IMR-90 (cell line): ENCODE measurements around the gene SEC24B. TPM values are rescaled to one million over a fixed set of nuclear protein-coding genes. Genes with fewer than 3 reads are reported as not detected.

ENCODE experiments used
- ATAC-seq: fragments of 200-7000 bp; cut with Tn5 transposase; 2 replicates; pipeline ENCODE4 v1.9.1; 2020; ENCODE audit warnings: low read depth, mild to moderate bottlenecking, moderate library complexity
- BruUV-seq: library from RNA; stranded (reverse); fragments of 400-500 nt; replicated peaks from 2 replicates; lab custom pipeline; 2021; lab: Mats Ljungman, UMichigan
- CTCF ChIA-PET: fragments of 300-600 bp; formaldehyde crosslinking; extraction: SDS; loops from one replicate; lab custom pipeline; 2021; ENCODE audit warnings: antibody characterized with exemption; lab: Yijun Ruan, JAX
- POLR2A ChIA-PET: fragments of 300-600 bp; sonication (Branson Sonifier 250); formaldehyde crosslinking; loops from one replicate; lab custom pipeline; 2022; ENCODE audit warnings: antibody characterized with exemption; ENCODE audit not compliant: unreplicated experiment; lab: Charles Lee
- DNase-seq: peaks from one replicate; pipeline ENCODE4 v3.0.0; 2013
- H2AFZ ChIP-seq: replicated peaks from 2 replicates; pipeline ENCODE3; 2013; ENCODE audit warnings: low read length, mild to moderate bottlenecking; ENCODE audit not compliant: poor library complexity
- H2AK5ac ChIP-seq: 2 replicates; pipeline ENCODE4 v1.6.1; 2013; ENCODE audit warnings: low read depth, low read length, inconsistent platforms
- H2AK9ac ChIP-seq: replicated peaks from 2 replicates; pipeline ENCODE3; 2013; ENCODE audit warnings: mild to moderate bottlenecking, low read depth, low read length, moderate library complexity; ENCODE audit not compliant: poor library complexity
- H2BK120ac ChIP-seq: 2 replicates; pipeline ENCODE4 v1.6.1; 2013; ENCODE audit warnings: low read depth, low read length, inconsistent platforms
- H2BK15ac ChIP-seq: 3 replicates; pipeline ENCODE4 v1.6.1; 2013; ENCODE audit warnings: low read depth, low read length, inconsistent platforms
- H2BK20ac ChIP-seq: 2 replicates; pipeline ENCODE4 v1.6.1; 2013; ENCODE audit warnings: low read depth, mild to moderate bottlenecking, inconsistent platforms, low read length, moderate library complexity
- H2BK5ac ChIP-seq: 2 replicates; pipeline ENCODE4 v1.6.1; 2013; ENCODE audit warnings: mild to moderate bottlenecking, low read depth, low read length, inconsistent platforms; ENCODE audit not compliant: poor library complexity, severe bottlenecking
- H3K14ac ChIP-seq: replicated peaks from 2 replicates; pipeline ENCODE4 v1.6.1; 2013; ENCODE audit warnings: low read depth, low read length, inconsistent platforms
- H3K18ac ChIP-seq: 2 replicates; pipeline ENCODE4 v1.6.1; 2013; ENCODE audit warnings: low read depth, low read length, control low read depth
- H3K23ac ChIP-seq: 2 replicates; pipeline ENCODE4 v1.6.1; 2013; ENCODE audit warnings: low read depth, low read length, inconsistent platforms
- H3K27ac ChIP-seq: 2 replicates; pipeline ENCODE4 v1.5.1; 2013; ENCODE audit warnings: mild to moderate bottlenecking, control low read depth, low read length; ENCODE audit not compliant: insufficient read depth
- H3K27me3 ChIP-seq: 2 replicates; pipeline ENCODE4 v1.6.1; 2013; ENCODE audit warnings: low read length; ENCODE audit not compliant: control insufficient read depth, insufficient read depth
- H3K36me3 ChIP-seq: 2 replicates; pipeline ENCODE4 v1.6.1; 2013; ENCODE audit warnings: low read length, mixed read lengths; ENCODE audit not compliant: control insufficient read depth, insufficient read depth
- H3K4ac ChIP-seq: 2 replicates; pipeline ENCODE4 v1.6.1; 2013; ENCODE audit warnings: low read depth, low read length, inconsistent platforms
- H3K4me1 ChIP-seq: 2 replicates; pipeline ENCODE4 v1.6.1; 2013; ENCODE audit warnings: low read length, mixed read lengths; ENCODE audit not compliant: control insufficient read depth, insufficient read depth
- H3K4me2 ChIP-seq: 2 replicates; pipeline ENCODE4 v1.6.1; 2013; ENCODE audit warnings: low read depth, mild to moderate bottlenecking, control low read depth, low read length, moderate library complexity
- H3K4me3 ChIP-seq: 2 replicates; pipeline ENCODE4 v1.5.1; 2013; ENCODE audit warnings: low read depth, mild to moderate bottlenecking, control low read depth, low read length, moderate library complexity; ENCODE audit not compliant: insufficient read depth
- H3K56ac ChIP-seq: 2 replicates; pipeline ENCODE4 v1.6.1; 2013; ENCODE audit warnings: low read length, inconsistent platforms; ENCODE audit not compliant: insufficient read depth; ENCODE audit errors: extremely low read depth
- H3K79me1 ChIP-seq, 2 experiments: 2 replicates each; pipeline ENCODE4 v1.6.1; 2013; ENCODE audit warnings: low read length in 2 of 2, inconsistent platforms in 1 of 2, low read depth in 1 of 2
- H3K9ac ChIP-seq: 2 replicates; pipeline ENCODE4 v1.6.1; 2013; ENCODE audit warnings: low read depth, low read length, control low read depth
- H3K9me1 ChIP-seq: 2 replicates; pipeline ENCODE4 v1.6.1; 2013; ENCODE audit warnings: low read length, inconsistent platforms; ENCODE audit not compliant: insufficient read depth
- H3K9me3 ChIP-seq: 2 replicates; pipeline ENCODE4 v1.6.1; 2013; ENCODE audit warnings: low read length; ENCODE audit not compliant: control insufficient read depth, insufficient read depth
- H4K20me1 ChIP-seq: 2 replicates; pipeline ENCODE4 v1.6.1; 2013; ENCODE audit warnings: low read length, inconsistent platforms; ENCODE audit not compliant: insufficient read depth
- H4K5ac ChIP-seq: 2 replicates; pipeline ENCODE4 v1.6.1; 2013; ENCODE audit warnings: mild to moderate bottlenecking, low read depth, low read length, control low read depth
- H4K8ac ChIP-seq, 2 experiments: 2 replicates each; pipeline ENCODE4 v1.6.1; 2013; ENCODE audit warnings: low read depth in 2 of 2, low read length in 2 of 2, control low read depth in 1 of 2, inconsistent platforms in 1 of 2
- H4K91ac ChIP-seq: 2 replicates; pipeline ENCODE4 v1.6.1; 2013; ENCODE audit warnings: low read depth, low read length, inconsistent platforms; ENCODE audit not compliant: insufficient read depth
- BHLHE40 ChIP-seq: fragments of 150-350 bp; IDR thresholded peaks from 2 replicates; pipeline ENCODE4 v1.6.1; 2016; ENCODE audit warnings: mild to moderate bottlenecking, low read depth, low read length
- ELK1 ChIP-seq: fragments of 150-350 bp; IDR thresholded peaks from 2 replicates; pipeline ENCODE4 v1.6.1; 2016; ENCODE audit warnings: low read depth, mild to moderate bottlenecking, low read length, moderate library complexity, borderline replicate concordance
- FOS ChIP-seq: fragments of 150-350 bp; IDR thresholded peaks from 2 replicates; pipeline ENCODE4 v1.6.1; 2016; ENCODE audit warnings: low read depth, low read length
- MXI1 ChIP-seq: IDR thresholded peaks from 2 replicates; pipeline ENCODE4 v1.6.1; 2012; ENCODE audit warnings: low read depth, mild to moderate bottlenecking, low read length, moderate library complexity, borderline replicate concordance
- RAD21 ChIP-seq: IDR thresholded peaks from 2 replicates; pipeline ENCODE4 v1.6.1; 2012; ENCODE audit warnings: low read length, improper control_type of control experiment
- RCOR1 ChIP-seq: IDR thresholded peaks from 2 replicates; pipeline ENCODE4 v1.6.1; 2012; ENCODE audit warnings: mild to moderate bottlenecking, low read length, improper control_type of control experiment; ENCODE audit not compliant: insufficient replicate concordance
- RFX5 ChIP-seq: IDR thresholded peaks from 2 replicates; pipeline ENCODE4 v1.8.0; 2012; ENCODE audit warnings: low read depth, mild to moderate bottlenecking, low read length, moderate library complexity
- SMC3 ChIP-seq: fragments of 150-350 bp; IDR thresholded peaks from 2 replicates; pipeline ENCODE4 v1.6.1; 2016; ENCODE audit warnings: low read depth, mild to moderate bottlenecking, antibody characterized with exemption, low read length, moderate library complexity
- USF2 ChIP-seq: fragments of 150-350 bp; IDR thresholded peaks from 2 replicates; pipeline ENCODE4 v1.6.1; 2017; ENCODE audit warnings: mild to moderate bottlenecking, antibody characterized with exemption, low read length, low read depth
- WGBS, 2 experiments: methylation state at CpG; one replicate each; pipeline versions ENCODE4 v1.1.5 to v1.1.7; 2013; ENCODE audit warnings: missing lambda C conversion rate in 2 of 2; ENCODE audit not compliant: insufficient read length in 1 of 2; ENCODE audit errors: extremely low coverage in 2 of 2; 5-methylcytosine and 5-hydroxymethylcytosine counted together
- dilution Hi-C: fragments of 300-500 bp; cut with HindIII; formaldehyde crosslinking; loops from one replicate; pipeline ENCODE4 v1.14.3; 2018; ENCODE audit warnings: low sequenced_read_pairs; ENCODE audit not compliant: unreplicated experiment
- in situ Hi-C: fragments of 300-500 bp; cut with MboI; formaldehyde crosslinking; loops from 3 replicates; pipeline ENCODE4 v1.14.3; 2019; ENCODE audit warnings: low sequenced_read_pairs, inconsistent platforms, mixed read lengths
- intact Hi-C: fragments of 100-400 bp; cut with micrococcal nuclease; formaldehyde crosslinking; loops from 2 replicates; pipeline ENCODE4 v1.10.0; 2022
- polyA plus RNA-seq, 3 experiments: library from polyadenylated mRNA; depleted of rRNA; stranded (reverse); fragments of >200 nt; gene quantifications; 2 replicates each; pipeline ENCODE4 v1.2.3, GENCODE V29; 2012; ENCODE audit warnings: low replicate concordance in 1 of 3
- total RNA-seq: library from RNA; depleted of rRNA; stranded (reverse); fragments of >200 nt; gene quantifications from 2 replicates; pipeline ENCODE4 v1.2.3, GENCODE V29; 2012
- TF ChIP-seq, protein P1 (sequence below): conservative IDR thresholded peaks from 2 replicates; pipeline ENCODE4 v1.5.1; 2012; ENCODE audit warnings: mild to moderate bottlenecking, low read depth, low read length, improper control_type of control experiment

Gene SEC24B
- total and polyA plus RNA-seq, 2 of the 4 experiments (the other 2 are of a cell fraction) = 19.0 to 27.4 TPM

DNA sequence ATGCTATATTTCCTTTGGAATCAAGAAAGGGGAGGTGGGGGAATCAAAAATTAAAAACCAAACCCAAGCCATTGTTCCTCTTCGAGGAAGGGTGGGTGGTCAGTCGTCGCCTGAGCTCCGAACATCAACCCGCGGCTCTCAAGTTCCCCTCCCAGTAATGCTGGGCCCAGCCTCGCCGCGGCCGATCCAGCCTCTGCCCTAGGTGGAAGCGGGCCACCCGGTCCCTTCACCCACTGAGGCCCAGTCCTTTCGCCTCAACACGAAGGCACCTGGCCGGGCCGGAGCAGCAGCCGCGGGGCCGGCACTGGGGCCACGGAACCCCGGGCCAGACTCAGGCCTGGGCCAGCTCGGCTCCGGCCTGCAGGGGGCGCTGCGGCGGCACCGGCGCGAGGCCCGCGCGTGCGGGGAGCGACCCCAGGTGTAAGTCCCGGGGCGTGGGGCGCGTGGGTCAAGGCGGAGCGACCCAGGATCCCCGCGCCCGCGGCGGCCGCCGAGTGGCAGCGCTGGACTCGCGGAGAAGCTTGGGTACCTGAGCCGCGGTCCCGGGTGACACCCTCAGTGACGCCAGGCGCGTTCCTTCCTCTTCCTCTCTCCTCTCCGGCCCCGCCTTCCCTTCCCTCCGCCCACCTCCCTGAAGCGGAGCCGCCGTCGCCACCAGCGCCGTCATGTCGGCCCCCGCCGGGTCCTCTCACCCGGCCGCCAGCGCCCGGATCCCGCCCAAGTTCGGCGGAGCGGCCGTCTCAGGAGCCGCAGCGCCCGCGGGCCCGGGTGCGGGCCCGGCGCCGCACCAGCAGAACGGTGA lies at the start of gene SEC24B (continued):
- TF ChIP-seq ELK1 = no peak

DNA sequence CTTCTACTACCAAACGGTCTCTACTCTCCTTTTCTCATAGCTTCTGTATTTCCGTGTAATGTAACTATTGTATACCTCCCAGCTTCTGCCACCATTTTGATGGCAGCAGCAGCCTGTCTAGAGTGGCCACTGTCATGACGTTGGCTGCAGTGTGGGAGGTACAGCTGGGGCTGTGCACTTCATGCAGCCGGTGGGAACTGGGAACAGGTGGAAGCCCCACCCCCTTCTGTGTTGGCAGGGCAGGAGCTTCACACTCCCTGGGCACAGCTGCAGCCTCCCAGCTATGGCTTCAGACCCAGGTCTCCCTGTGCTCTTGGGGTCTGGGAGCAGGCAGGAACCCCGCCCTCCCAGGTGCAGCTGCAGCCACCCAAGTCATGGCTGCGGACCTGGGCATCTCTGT lies 49.8 kb upstream of the SEC24B start:
- H3K36me3 ChIP-seq = no peaks in the 10 kb centered on the region
- in situ Hi-C loops (no loop called here), intact Hi-C loops (no loop called here), dilution Hi-C loops (no loop called here)
- H2BK120ac ChIP-seq = no peak overlapping the region
- no TSS peak for BruUV-seq
- H4K20me1 ChIP-seq = no peaks in the 10 kb centered on the region
- H4K8ac ChIP-seq = no peak overlapping the region
- H3K4me1 ChIP-seq = no peaks in the 10 kb centered on the region
- H3K56ac ChIP-seq = no peak overlapping the region
- no peak overlapping the region for H2AK5ac ChIP-seq
- H4K5ac ChIP-seq = no peak overlapping the region
- no peak overlapping the region for H3K23ac ChIP-seq
- no peak overlapping the region for H4K91ac ChIP-seq
- ChIA-PET POLR2A (no interaction called here), CTCF (interaction anchor here (1.1 to 1.5 kb wide), 2 partner anchors 22 to 600 kb away, joined by 3 read pairs; no protein-coding TSS in a partner anchor)
- H3K9me3 ChIP-seq = no peaks in the 10 kb centered on the region
- no peak overlapping the region for H3K14ac ChIP-seq
- no peak overlapping the region for H2BK20ac ChIP-seq
- WGBS, 2 experiments = 86% methylated on average over 1 of the region's 6 CpGs; no CpG with 5 or more reads in 1 of the 2 experiments
- H3K79me1 ChIP-seq = no peaks in the 10 kb centered on the region
- H2AK9ac ChIP-seq = no peak overlapping the region
- H3K18ac ChIP-seq = no peak overlapping the region
- DNase-seq = no peak
- no peak overlapping the region for H3K9ac ChIP-seq
- H2BK15ac ChIP-seq = no peak overlapping the region
- no peak overlapping the region for H3K27ac ChIP-seq
- no peak overlapping the region for H2BK5ac ChIP-seq
- no peak for ATAC-seq
- H3K4ac ChIP-seq = no peak overlapping the region
- H3K9me1 ChIP-seq = no peaks in the 10 kb centered on the region
- H3K4me2 ChIP-seq = no peak overlapping the region
- no peak overlapping the region for H2AFZ ChIP-seq
- H3K4me3 ChIP-seq = no peak overlapping the region
- no peaks in the 10 kb centered on the region; the same call in none of the 2 replicates for H3K27me3 ChIP-seq
- TF ChIP-seq USF2 = no peak
- TF ChIP-seq, protein P1, sequence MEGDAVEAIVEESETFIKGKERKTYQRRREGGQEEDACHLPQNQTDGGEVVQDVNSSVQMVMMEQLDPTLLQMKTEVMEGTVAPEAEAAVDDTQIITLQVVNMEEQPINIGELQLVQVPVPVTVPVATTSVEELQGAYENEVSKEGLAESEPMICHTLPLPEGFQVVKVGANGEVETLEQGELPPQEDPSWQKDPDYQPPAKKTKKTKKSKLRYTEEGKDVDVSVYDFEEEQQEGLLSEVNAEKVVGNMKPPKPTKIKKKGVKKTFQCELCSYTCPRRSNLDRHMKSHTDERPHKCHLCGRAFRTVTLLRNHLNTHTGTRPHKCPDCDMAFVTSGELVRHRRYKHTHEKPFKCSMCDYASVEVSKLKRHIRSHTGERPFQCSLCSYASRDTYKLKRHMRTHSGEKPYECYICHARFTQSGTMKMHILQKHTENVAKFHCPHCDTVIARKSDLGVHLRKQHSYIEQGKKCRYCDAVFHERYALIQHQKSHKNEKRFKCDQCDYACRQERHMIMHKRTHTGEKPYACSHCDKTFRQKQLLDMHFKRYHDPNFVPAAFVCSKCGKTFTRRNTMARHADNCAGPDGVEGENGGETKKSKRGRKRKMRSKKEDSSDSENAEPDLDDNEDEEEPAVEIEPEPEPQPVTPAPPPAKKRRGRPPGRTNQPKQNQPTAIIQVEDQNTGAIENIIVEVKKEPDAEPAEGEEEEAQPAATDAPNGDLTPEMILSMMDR = no peak
- TF ChIP-seq FOS = no peak
- no peak for TF ChIP-seq RFX5
- no peak for TF ChIP-seq RAD21
- no peak for TF ChIP-seq RCOR1
- no peak for TF ChIP-seq ELK1
- no peak for TF ChIP-seq BHLHE40
- TF ChIP-seq SMC3 = no peak
- no peak for TF ChIP-seq MXI1
